Neutrophil (primary cell): ENCODE measurements around the gene PLXNB2.

Experiments
- H3K27ac ChIP-seq: fragments of 200-600 bp; sonication (generic); 2 replicates; pipeline ENCODE4 v1.5.1; 2016; ENCODE audit warnings: mild to moderate bottlenecking, moderate library complexity
- H3K27me3 ChIP-seq: fragments of 200-600 bp; sonication (generic); 2 replicates; pipeline ENCODE4 v1.6.0; 2016; ENCODE audit warnings: mild to moderate bottlenecking
- H3K36me3 ChIP-seq: fragments of 200-600 bp; sonication (generic); 2 replicates; pipeline ENCODE4 v1.5.1; 2017
- H3K4me1 ChIP-seq, 2 experiments: fragments of 200-600 bp in 1 of 2; sonication (generic) in 1 of 2; 1 replicate in 1 of 2; 2 replicates in 1 of 2; pipeline versions ENCODE4 v1.5.1 to v1.6.1; 2013 to 2016; ENCODE audit warnings: low read depth in 1 of 2, low read length in 1 of 2, mild to moderate bottlenecking in 1 of 2, moderate library complexity in 1 of 2; ENCODE audit not compliant: control insufficient read depth in 1 of 2, insufficient read depth in 1 of 2
- H3K4me3 ChIP-seq, 2 experiments: fragments of 200-600 bp in 1 of 2; sonication (generic) in 1 of 2; 1 replicate in 1 of 2; 2 replicates in 1 of 2; pipeline ENCODE4 v1.5.1; 2013 to 2016; ENCODE audit warnings: low read depth in 1 of 2, low read length in 1 of 2, mild to moderate bottlenecking in 1 of 2, moderate library complexity in 1 of 2
- H3K9me3 ChIP-seq: fragments of 200-600 bp; sonication (generic); 2 replicates; pipeline ENCODE4 v1.5.1; 2016
- CTCF ChIP-seq: fragments of 200-600 bp; sonication (generic); IDR thresholded peaks from 2 replicates; pipeline ENCODE4 v1.5.1; 2016; ENCODE audit warnings: antibody characterized with exemption

The PLXNB2 gene

GRCh38 chr22:50280708-50281383 lies 26.6 kb downstream of the PLXNB2 start:
- H3K36me3 ChIP-seq: no peaks in the 10 kb centered on the region

GRCh38 chr22:50280022-50280707 lies 27.3 kb downstream of the PLXNB2 start:
- no peaks in the 10 kb centered on the region for H3K27me3 ChIP-seq
- no peaks in the 10 kb centered on the region for H3K9me3 ChIP-seq
- H3K36me3 ChIP-seq: no peaks in the 10 kb centered on the region
- no peak overlapping the region for H3K4me3 ChIP-seq
- H3K4me1 ChIP-seq: no peaks in the 10 kb centered on the region
- no peak for TF ChIP-seq CTCF
- no peak overlapping the region for H3K27ac ChIP-seq

More at GRCh38 chr22:50280708-50281383, 26.6 kb downstream of the PLXNB2 start:
- no peaks in the 10 kb centered on the region for H3K9me3 ChIP-seq
- H3K4me3 ChIP-seq: no peak overlapping the region
- H3K27me3 ChIP-seq: no peaks in the 10 kb centered on the region
- no peaks in the 10 kb centered on the region for H3K4me1 ChIP-seq
- no peak for TF ChIP-seq CTCF
- H3K27ac ChIP-seq: no peak overlapping the region

GRCh38 chr22:50278956-50279619 lies 28.4 kb downstream of the PLXNB2 start:
- no peak overlapping the region for H3K4me3 ChIP-seq
- H3K4me1 ChIP-seq: no peaks in the 10 kb centered on the region
- H3K36me3 ChIP-seq: no peaks in the 10 kb centered on the region
- H3K9me3 ChIP-seq: no peaks in the 10 kb centered on the region
- no peak overlapping the region for H3K27ac ChIP-seq
- peaks cover 3% of the 10 kb centered on the region for H3K27me3 ChIP-seq
- TF ChIP-seq CTCF: no peak

GRCh38 chr22:50278461-50278860 lies 29.0 kb downstream of the PLXNB2 start:
- TF ChIP-seq CTCF: no peak
- Histone ChIP-seq H3K9me3 (no peaks in the 10 kb centered on the region), H3K4me3 (no peak overlapping the region), H3K27me3 (peaks cover 9% of the 10 kb centered on the region), H3K4me1 (no peaks in the 10 kb centered on the region), H3K27ac (no peak overlapping the region), H3K36me3 (no peaks in the 10 kb centered on the region)

GRCh38 chr22:50277761-50278160 lies 29.7 kb downstream of the PLXNB2 start:
- no peak for TF ChIP-seq CTCF
- Histone ChIP-seq H3K4me1 (no peaks in the 10 kb centered on the region), H3K9me3 (no peaks in the 10 kb centered on the region), H3K4me3 (no peak overlapping the region), H3K27ac (no peak overlapping the region), H3K27me3 (peaks cover 16% of the 10 kb centered on the region), H3K36me3 (no peaks in the 10 kb centered on the region)
